ENCODE results near the gene WDR36. TPM values are rescaled to one million over a fixed set of nuclear protein-coding genes. Genes with fewer than 3 reads are reported as not detected.

WDR36 gene
- total and polyA plus RNA-seq, 2 of the 13 experiments (the other 11 are each of a cell fraction or from before 2014, with no cell fraction given), result 18.2 to 40.6 TPM

GRCh38 chr5:111117136-111117535, 25.0 kb downstream of the WDR36 start:
- no peaks in the 10 kb centered on the region for H3K4me1 ChIP-seq (ENCODE audit: insufficient read depth, low read length)
- H3K9me3 ChIP-seq (ENCODE audit: low read length), result no peaks in the 10 kb centered on the region
- no peaks in the 10 kb centered on the region for H3K27me3 ChIP-seq (ENCODE audit: control insufficient read depth in 1 of 2, insufficient read depth in 2 of 2, low read length in 2 of 2)
- TF ChIP-seq ZNF354B (CRISPR knock-in tag; IDR thresholded peaks at IDR 0.05), result no peak
- TF ChIP-seq MTA1 (CRISPR knock-in tag; IDR thresholded peaks at IDR 0.05; ENCODE audit: borderline replicate concordance), result no peak
- no peak for TF ChIP-seq HDAC2 (CRISPR knock-in tag; IDR thresholded peaks at IDR 0.05)
- TF ChIP-seq, protein P1, sequence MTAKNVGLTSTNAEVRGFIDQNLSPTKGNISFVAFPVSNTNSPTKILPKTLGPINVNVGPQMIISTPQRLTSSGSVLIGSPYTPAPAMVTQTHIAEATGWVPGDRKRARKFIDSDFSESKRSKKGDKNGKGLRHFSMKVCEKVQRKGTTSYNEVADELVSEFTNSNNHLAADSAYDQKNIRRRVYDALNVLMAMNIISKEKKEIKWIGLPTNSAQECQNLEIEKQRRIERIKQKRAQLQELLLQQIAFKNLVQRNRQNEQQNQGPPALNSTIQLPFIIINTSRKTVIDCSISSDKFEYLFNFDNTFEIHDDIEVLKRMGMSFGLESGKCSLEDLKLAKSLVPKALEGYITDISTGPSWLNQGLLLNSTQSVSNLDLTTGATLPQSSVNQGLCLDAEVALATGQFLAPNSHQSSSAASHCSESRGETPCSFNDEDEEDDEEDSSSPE (CRISPR knock-in tag; IDR thresholded peaks at IDR 0.05), result no peak
- TF ChIP-seq ZNF619 (CRISPR knock-in tag; IDR thresholded peaks at IDR 0.05), result no peak
- TF ChIP-seq ZBTB34 (CRISPR knock-in tag; IDR thresholded peaks at IDR 0.05), result no peak
- TF ChIP-seq ZNF207 (IDR thresholded peaks at IDR 0.05; ENCODE audit: borderline replicate concordance), result no peak
- no peak for TF ChIP-seq ARHGAP35 (CRISPR knock-in tag; IDR thresholded peaks at IDR 0.05; ENCODE audit: borderline replicate concordance)
- TF ChIP-seq, protein P2, sequence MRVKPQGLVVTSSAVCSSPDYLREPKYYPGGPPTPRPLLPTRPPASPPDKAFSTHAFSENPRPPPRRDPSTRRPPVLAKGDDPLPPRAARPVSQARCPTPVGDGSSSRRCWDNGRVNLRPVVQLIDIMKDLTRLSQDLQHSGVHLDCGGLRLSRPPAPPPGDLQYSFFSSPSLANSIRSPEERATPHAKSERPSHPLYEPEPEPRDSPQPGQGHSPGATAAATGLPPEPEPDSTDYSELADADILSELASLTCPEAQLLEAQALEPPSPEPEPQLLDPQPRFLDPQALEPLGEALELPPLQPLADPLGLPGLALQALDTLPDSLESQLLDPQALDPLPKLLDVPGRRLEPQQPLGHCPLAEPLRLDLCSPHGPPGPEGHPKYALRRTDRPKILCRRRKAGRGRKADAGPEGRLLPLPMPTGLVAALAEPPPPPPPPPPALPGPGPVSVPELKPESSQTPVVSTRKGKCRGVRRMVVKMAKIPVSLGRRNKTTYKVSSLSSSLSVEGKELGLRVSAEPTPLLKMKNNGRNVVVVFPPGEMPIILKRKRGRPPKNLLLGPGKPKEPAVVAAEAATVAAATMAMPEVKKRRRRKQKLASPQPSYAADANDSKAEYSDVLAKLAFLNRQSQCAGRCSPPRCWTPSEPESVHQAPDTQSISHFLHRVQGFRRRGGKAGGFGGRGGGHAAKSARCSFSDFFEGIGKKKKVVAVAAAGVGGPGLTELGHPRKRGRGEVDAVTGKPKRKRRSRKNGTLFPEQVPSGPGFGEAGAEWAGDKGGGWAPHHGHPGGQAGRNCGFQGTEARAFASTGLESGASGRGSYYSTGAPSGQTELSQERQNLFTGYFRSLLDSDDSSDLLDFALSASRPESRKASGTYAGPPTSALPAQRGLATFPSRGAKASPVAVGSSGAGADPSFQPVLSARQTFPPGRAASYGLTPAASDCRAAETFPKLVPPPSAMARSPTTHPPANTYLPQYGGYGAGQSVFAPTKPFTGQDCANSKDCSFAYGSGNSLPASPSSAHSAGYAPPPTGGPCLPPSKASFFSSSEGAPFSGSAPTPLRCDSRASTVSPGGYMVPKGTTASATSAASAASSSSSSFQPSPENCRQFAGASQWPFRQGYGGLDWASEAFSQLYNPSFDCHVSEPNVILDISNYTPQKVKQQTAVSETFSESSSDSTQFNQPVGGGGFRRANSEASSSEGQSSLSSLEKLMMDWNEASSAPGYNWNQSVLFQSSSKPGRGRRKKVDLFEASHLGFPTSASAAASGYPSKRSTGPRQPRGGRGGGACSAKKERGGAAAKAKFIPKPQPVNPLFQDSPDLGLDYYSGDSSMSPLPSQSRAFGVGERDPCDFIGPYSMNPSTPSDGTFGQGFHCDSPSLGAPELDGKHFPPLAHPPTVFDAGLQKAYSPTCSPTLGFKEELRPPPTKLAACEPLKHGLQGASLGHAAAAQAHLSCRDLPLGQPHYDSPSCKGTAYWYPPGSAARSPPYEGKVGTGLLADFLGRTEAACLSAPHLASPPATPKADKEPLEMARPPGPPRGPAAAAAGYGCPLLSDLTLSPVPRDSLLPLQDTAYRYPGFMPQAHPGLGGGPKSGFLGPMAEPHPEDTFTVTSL (CRISPR knock-in tag; IDR thresholded peaks at IDR 0.05; ENCODE audit: borderline replicate concordance), result no peak
- no peak for TF ChIP-seq FOXO4 (CRISPR knock-in tag; conservative IDR thresholded peaks at IDR 0.05)
- TF ChIP-seq TBX2 (CRISPR knock-in tag; IDR thresholded peaks at IDR 0.05; ENCODE audit: borderline replicate concordance), result no peak
- TF ChIP-seq ZFX (CRISPR knock-in tag; IDR thresholded peaks at IDR 0.05; ENCODE audit: low read depth), result no peak
- no peak for TF ChIP-seq ZNF432 (CRISPR knock-in tag; IDR thresholded peaks at IDR 0.05; ENCODE audit: borderline replicate concordance)
- H3K27ac ChIP-seq (ENCODE audit: extremely low read length, insufficient read depth, low read length), result no peak overlapping the region
- DNase-seq (ENCODE audit: low spot score) (no peak), ATAC-seq (no peak), FAIRE-seq (no peak)
- H3K9ac ChIP-seq (ENCODE audit: insufficient read depth, low read depth, low read length), result no peak overlapping the region
- peaks cover 8 to 47% of the 10 kb centered on the region in 2 experiments for H3K36me3 ChIP-seq (replicated peaks in 1 of 2; ENCODE audit: control insufficient read depth in 1 of 2, insufficient read depth in 2 of 2, low read length in 2 of 2)
- in situ Hi-C loops (cut with HindIII; ENCODE audit: extremely low pct_ligation_motif_present, low pct_unique_long_range_greater_than_20kb) (no loop called here), intact Hi-C loops (cut with micrococcal nuclease; ENCODE audit: unreplicated experiment) (no loop called here)
- H3K4me3 ChIP-seq (replicated peaks in 1 of 3; ENCODE audit: insufficient read depth in 1 of 3, low read depth in 2 of 3, low read length in 3 of 3), result no peak overlapping the region
- H2AFZ ChIP-seq (ENCODE audit: low read length), result no peak overlapping the region
- no TSS peak for BruUV-seq (replicated peaks)
- H3K4me2 ChIP-seq (ENCODE audit: low read depth, low read length), result no peak overlapping the region
- no peaks in the 10 kb centered on the region for H4K20me1 ChIP-seq (ENCODE audit: insufficient read depth, low read length)
- no peaks in the 10 kb centered on the region for H3K79me2 ChIP-seq (ENCODE audit: insufficient read depth, low read length)
- WGBS (ENCODE audit: low lambda C conversion rate), result 91% methylated on average over 1 of the region's 1 CpG
- ChIA-PET POLR2A (no interaction called here), CTCF (ENCODE audit: low intra/inter-chr PET ratio, low total read pairs) (no interaction called here)
